HG02938 (cell line): Measurements from ENCODE around the gene TBC1D5.

Experiments
- ATAC-seq: cut with Tn5 transposase; IDR thresholded peaks from one replicate; pipeline ENCODE4 v1.9.1; 2021; ENCODE audit warnings: mild to moderate bottlenecking, moderate library complexity; ENCODE audit not compliant: unreplicated experiment

TBC1D5 gene

DNA sequence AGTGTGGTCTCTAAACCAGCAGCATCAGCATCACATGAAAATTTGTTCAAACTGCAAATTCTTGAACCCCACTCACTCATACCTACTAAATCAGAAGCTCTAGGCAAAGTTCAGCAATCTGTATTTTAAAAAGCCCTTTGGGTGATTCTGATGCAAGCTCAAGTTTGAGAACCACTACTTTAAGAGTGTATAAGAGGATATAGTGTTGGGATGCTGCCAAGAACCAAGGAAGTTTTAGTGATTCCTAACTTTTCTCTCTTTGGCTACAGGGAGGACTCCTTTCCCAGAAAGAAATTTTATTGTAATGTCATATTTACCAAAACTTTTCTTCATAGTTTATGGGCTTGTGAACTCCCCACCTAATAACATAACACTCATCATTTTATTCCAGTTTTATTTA, 422.2 kb downstream of the TBC1D5 start:
- ATAC-seq: no peak

- ATAC-seq: no peak
Measured at GRCh38 chr3:17315897-17316296, 426.5 kb downstream of the TBC1D5 start.

GRCh38 chr3:17314171-17314570, 428.3 kb downstream of the TBC1D5 start:
- ATAC-seq: no peak

DNA sequence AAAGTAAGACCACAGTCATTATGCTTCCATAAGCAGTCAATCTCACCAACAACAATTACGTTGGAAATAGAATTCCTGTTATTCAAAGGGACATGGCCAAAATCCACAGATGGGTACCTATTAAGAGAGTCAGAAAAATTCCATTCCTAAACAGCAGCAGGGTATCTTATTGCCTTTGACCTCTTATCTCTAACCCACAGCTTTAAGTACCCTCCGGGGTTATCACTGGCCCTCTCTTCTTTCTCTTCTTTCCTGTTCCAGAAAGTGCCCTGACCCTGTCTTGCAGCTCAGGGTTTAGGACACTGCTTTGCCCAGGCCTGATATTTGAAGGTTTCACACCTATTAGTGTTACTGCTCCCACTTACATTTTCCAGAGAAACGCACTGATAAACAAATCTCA, 428.7 kb downstream of the TBC1D5 start:
- no peak for ATAC-seq

DNA sequence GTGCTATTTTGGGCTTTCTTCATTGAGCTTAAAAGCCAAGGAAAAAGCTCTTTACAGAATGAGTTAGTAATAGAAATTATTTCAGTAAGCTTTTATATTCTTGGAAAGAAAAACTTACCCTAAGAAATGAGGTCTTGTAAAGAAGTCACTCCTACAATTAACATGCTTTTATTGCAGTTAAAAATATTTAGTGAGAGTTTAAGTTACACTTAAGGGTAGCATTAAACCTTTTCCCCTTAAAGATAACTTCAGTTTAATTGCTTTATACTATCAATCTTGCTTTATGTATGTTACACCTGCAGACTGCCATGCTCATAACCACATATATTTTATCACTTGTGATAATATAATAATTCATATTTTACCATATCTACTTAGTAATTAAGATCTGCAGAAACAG, 431.4 kb downstream of the TBC1D5 start:
- ATAC-seq: no peak

- ATAC-seq: no peak
Measured at GRCh38 chr3:17307887-17308286, 434.5 kb downstream of the TBC1D5 start.

GRCh38 chr3:17307482-17307881, 434.9 kb downstream of the TBC1D5 start:
- ATAC-seq: no peak

GRCh38 chr3:17304969-17305368, 437.5 kb downstream of the TBC1D5 start:
- no peak for ATAC-seq

DNA sequence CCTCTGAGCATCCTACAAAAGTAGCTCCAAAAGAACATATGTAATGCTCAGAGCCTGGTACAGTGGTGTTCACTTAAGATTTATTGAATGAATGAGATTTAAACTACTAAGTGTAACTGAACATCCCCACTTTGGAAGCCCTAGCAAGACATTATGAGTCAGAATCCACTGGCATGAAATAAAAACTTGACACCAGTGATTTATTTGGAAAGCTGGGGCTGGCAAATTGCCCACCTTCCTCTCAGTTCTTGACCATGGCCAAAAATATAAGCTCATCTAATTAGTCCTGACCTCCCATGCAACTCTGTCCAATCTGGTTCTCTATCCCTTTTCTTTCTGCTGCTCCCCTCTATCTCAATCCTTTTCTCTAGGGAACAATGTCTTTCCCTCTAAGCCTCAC, 439.7 kb downstream of the TBC1D5 start:
- ATAC-seq: no peak

- ATAC-seq: no peak
Measured at GRCh38 chr3:17302170-17302569, 440.3 kb downstream of the TBC1D5 start.

GRCh38 chr3:17301271-17301670, 441.2 kb downstream of the TBC1D5 start:
- no peak for ATAC-seq

DNA sequence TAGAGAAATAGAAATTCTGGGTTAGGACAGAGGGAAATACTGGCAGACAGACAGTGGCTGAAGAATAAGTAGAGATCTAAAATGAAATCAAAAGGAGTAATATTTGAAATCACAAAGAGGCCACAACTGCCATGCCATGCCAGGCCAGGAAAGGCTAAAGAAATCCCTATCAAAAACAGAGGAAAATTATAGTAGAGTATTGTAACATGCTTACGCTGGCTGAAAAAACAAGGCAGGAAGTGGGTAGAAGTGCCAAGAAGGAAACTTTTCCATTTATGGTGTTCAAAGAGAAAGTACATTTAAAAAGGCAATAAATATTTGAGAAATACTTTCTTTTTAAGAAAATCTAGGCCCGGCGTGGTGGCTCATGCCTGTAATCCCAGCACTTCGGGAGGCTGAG, 442.0 kb downstream of the TBC1D5 start:
- ATAC-seq: no peak

GRCh38 chr3:17298038-17298437, 444.4 kb downstream of the TBC1D5 start:
- no peak for ATAC-seq

DNA sequence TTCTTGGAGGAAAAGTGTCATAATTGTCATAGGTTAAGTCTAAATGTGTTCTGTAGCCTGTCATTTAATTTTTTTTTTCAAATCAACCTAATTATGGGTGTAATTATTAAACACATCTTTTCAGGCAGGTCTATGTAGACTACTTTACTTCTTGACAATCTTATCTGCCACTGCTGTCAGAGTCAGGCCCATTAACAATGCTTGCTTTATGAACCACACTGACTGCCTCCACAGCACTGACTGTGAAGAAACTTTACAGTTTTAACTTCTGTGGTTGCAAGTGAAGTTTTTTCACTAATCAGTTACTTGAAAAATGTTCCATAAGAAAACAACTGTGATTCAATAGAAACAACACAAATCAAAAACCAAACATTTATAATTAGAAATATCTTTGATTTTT, 449.9 kb downstream of the TBC1D5 start:
- no peak for ATAC-seq

DNA sequence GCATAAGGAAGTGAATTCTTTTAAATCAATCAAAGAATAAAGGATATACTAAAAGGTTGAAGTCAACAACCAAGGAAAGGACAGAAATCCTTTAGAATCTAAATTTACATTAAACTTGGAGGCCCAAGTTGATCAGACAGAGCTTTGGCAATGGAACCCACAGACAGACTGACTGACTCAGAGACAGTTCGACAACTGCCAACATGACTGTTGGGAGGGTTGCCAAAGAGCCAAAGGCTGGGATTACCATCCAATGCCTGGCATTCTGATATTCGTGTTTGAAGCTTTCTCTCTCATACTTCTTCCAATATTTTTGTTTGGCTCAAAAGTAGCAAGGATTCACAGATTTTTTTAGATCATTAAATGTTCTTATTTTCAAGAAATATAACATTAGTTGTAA, 451.5 kb downstream of the TBC1D5 start:
- no peak for ATAC-seq

DNA sequence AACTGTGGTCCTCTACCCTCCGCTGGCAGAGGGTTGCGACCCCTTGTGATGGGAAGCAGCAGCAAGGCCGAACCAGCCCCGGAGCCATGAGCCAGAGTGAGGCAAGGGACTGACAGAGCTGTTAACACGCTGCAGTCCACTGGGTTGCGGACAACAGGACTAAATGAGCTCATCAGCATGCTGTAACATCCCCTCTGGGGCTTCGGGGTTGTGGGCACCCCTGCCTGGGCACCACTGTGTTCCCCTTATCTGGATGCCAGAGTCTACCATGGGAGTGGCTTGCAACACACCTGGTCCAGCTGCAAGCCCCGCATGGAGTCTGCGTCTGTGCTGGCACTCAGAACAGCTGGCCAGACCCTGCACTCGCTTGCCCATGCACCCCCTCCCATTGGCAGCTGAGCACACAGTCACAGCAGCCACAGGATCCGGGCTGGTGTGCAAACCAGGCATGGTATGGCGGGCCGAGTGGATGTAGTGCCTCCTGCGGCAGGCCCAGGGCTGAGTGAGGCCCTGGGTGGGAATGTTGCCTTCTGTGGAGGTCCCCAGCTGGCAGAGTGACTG, 453.5 kb downstream of the TBC1D5 start:
- no peak for ATAC-seq

GRCh38 chr3:17287006-17287689, 455.3 kb downstream of the TBC1D5 start:
- no peak for ATAC-seq

DNA sequence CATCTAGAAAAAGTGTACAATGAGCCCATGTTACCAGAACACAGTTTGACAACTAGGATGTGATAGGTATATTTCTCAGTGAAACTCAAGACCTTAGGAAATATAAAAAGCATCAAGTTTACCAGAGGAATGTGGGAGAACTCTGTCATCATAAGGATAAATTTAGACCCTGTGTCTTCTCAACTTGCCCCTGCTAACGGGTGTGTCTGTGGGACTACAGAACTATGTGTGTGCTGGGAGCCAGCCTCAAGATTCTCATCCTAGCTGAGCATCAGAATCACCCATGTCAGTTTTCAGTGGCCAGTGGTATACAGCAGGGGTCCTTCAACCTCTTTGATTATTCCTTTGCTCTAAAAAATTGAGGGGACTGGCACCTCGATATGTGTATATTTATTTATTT, 464.4 kb downstream of the TBC1D5 start:
- no peak for ATAC-seq

- ATAC-seq: no peak
Measured at GRCh38 chr3:17266846-17267245, 475.6 kb downstream of the TBC1D5 start.

GRCh38 chr3:17261627-17262369, 480.6 kb downstream of the TBC1D5 start:
- no peak for ATAC-seq

DNA sequence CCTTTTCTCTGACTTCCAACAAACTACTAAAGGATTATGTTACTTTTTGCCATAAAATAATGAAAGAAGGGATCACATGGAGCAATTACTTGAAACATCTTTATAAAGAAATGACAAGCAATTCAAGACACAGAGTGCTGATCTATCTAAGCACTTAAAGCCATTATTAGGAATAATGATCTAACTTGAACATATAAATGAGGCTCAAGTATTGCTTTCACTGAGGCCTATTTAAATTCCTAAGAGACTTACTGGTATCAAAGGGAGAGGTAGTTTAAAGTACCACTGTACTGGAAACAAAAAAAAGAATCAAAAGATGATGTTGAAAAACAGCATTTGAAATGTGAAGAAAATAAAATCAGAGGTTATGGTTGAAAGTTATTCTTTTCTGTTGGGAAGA, 482.2 kb downstream of the TBC1D5 start:
- no peak for ATAC-seq

GRCh38 chr3:17259685-17260084, 482.7 kb downstream of the TBC1D5 start:
- no peak for ATAC-seq
